GM12892 (cell line): Measurements from ENCODE around the gene TEP1.
A peak's percentile ranks its signal among the peaks of the same experiment; 100 is the strongest.
"Not testable (repeated sequence)": the region's sequence is repeated elsewhere in the genome, so short reads cannot be mapped to it uniquely, and the experiment has no call there.

Source experiments
- DNase-seq: peaks from one replicate; pipeline ENCODE4 v3.0.0; 2011; ENCODE audit not compliant: insufficient read length
- FAIRE-seq: peaks from 2 replicates; lab custom pipeline; 2011; peaks lifted over from hg19 to GRCh38; lab: Jason Lieb, UNC
- POLR2A ChIP-seq: IDR thresholded peaks from 2 replicates; pipeline ENCODE4 v1.6.1; 2011; ENCODE audit warnings: low read depth, low read length, control low read depth
- POLR2AphosphoS5 ChIP-seq: IDR thresholded peaks from 2 replicates; pipeline ENCODE4 v1.6.1; 2011; ENCODE audit warnings: low read depth, low read length, control low read depth
- TAF1 ChIP-seq: IDR thresholded peaks from 2 replicates; pipeline ENCODE4 v1.6.1; 2011; ENCODE audit warnings: low read depth, mild to moderate bottlenecking, control low read depth, low read length, borderline replicate concordance

TEP1 gene

GRCh38 chr14:20377171-20377570 lies 36.1 kb downstream of the TEP1 start:
- no peak for FAIRE-seq
- DNase-seq, result no peak
- TF ChIP-seq POLR2AphosphoS5, result no peak
- TF ChIP-seq POLR2A, result no peak
- TF ChIP-seq TAF1, result no peak

GRCh38 chr14:20376071-20376588 lies 37.2 kb downstream of the TEP1 start:
- FAIRE-seq, result no peak
- TF ChIP-seq POLR2A (no peak), TAF1 (no peak), POLR2AphosphoS5 (no peak)
- no peak for DNase-seq

DNA sequence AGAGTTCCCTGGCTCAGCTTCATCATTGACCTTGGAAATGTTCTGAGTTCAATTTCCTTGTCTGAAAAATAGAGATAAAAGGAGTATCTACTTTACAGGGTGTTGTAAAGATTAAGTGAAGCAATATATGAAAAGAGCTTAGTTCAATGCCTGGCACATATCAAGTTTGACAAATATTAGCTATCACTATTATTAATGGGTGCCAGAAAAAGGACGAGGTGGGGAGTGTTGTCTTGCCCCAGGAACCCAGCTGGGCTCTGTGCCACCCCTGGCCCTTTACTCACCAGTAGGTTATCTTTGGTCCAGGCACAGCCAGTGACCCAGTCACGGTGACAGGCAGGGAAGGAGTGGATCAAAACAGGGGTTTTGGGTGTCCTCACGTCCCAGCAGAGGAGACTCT lies 37.8 kb downstream of the TEP1 start:
- DNase-seq (no peak), FAIRE-seq (no peak)
- no peak for TF ChIP-seq POLR2AphosphoS5
- no peak for TF ChIP-seq POLR2A
- no peak for TF ChIP-seq TAF1

DNA sequence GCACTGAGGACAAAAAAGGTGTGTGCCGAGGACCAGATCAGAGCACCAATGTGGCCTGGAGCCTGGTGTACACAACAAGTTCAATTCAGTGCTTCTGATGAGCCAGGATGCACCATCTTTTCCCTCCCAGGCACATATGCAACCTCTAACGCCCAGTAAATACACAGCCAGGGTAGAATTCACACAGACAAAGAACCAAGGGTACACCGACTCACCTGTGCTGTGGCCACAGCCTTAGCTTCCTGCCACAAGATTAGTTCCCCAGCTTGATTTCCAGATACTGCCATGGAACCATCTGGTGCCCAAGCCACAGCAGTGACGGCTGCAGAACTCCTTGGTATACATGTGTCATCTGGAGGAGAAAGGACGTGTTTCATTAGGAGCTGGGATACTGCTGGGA lies 40.5 kb downstream of the TEP1 start:
- DNase-seq (no peak), FAIRE-seq (no peak)
- TF ChIP-seq POLR2AphosphoS5, result no peak
- no peak for TF ChIP-seq POLR2A
- TF ChIP-seq TAF1, result no peak

DNA sequence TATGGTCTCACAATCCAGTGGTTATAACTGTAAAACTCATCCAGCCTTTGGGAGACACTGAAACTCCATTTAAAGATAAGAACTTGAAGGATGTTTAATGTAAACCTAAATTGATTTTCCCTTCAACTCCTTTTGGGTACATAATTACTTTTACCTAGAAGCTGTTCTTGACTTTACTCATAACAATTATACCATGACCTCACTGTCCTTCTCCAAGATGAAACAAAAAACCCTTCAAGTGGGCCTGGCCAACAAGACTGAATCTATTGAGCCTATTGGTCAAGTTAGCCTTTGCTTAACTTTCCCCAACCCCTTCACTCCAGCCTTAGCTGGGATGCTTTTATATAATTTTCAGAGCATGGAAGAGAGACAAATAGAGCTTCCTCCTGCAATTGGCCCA lies 47.4 kb downstream of the TEP1 start:
- FAIRE-seq (peak; percentile 33), DNase-seq (no peak)
- no peak for TF ChIP-seq POLR2AphosphoS5

- not testable (repeated sequence) for FAIRE-seq, DNase-seq
These were observed 54.8 kb downstream of the TEP1 start for GRCh38 chr14:20358474-20358873.

GRCh38 chr14:20356422-20356821 lies 56.9 kb downstream of the TEP1 start:
- TF ChIP-seq TAF1 (no peak), POLR2A (no peak), POLR2AphosphoS5 (no peak)
- DNase-seq (no peak), FAIRE-seq (no peak)

GRCh38 chr14:20350860-20351259 lies 62.4 kb downstream of the TEP1 start:
- no peak for TF ChIP-seq TAF1
- no peak for TF ChIP-seq POLR2A
- TF ChIP-seq POLR2AphosphoS5, result no peak
- no peak for FAIRE-seq
- no peak for DNase-seq

DNA sequence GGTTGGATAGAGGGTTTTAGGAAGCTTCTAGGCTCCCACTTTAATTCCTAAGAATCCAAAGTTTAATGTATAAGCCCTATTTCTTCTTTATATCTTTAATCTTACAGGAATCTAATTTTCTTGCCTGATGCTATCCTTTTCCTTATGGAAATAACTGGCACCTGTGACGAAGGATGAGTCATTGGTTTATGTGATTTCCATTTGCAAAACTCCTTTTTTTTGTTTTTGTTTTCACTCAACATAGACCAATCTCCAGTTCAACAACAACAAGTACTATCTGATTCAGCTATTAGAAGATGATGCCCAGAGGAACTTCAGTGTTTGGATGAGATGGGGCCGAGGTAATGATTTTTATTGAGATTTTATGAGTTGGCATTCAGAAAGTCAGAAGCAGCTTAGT lies 63.0 kb downstream of the TEP1 start:
- no peak for DNase-seq
- TF ChIP-seq POLR2A (no peak), POLR2AphosphoS5 (no peak), TAF1 (no peak)
- FAIRE-seq, result no peak

DNA sequence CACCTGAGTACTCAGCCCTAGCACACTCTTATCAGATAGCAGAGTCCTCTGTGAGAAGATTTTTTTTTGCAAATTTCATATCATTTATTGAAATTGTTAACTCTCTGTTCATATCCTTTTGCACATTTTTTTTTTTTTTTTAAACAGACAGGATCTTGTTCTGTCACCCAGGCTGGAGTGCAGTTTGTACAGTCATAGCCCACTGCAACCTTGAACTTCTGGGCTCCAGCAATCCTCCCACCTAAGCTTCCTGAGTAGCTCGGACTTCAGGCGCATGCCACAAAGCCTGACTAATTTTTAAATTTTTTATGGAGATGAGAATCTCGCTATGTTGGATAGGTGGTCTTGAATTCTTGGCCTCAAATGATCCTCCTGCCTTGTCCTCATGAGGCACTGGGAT lies 65.6 kb downstream of the TEP1 start:
- no peak for DNase-seq
- no peak for FAIRE-seq

GRCh38 chr14:20346713-20347112 lies 66.6 kb downstream of the TEP1 start:
- DNase-seq (no peak), FAIRE-seq (no peak)
- TF ChIP-seq POLR2AphosphoS5 (no peak), POLR2A (no peak), TAF1 (no peak)

More for the DNA sequence above, 65.6 kb downstream of the TEP1 start:
- TF ChIP-seq POLR2AphosphoS5, result no peak
- no peak for TF ChIP-seq TAF1
- TF ChIP-seq POLR2A, result no peak

- FAIRE-seq, result no peak
- DNase-seq, result no peak
- TF ChIP-seq POLR2AphosphoS5 (no peak), TAF1 (no peak), POLR2A (no peak)
These were observed 67.9 kb downstream of the TEP1 start for GRCh38 chr14:20345366-20345765.

GRCh38 chr14:20343862-20344220 lies 69.5 kb downstream of the TEP1 start:
- DNase-seq, result no peak
- FAIRE-seq, result no peak
- no peak for TF ChIP-seq POLR2A
- no peak for TF ChIP-seq POLR2AphosphoS5
- no peak for TF ChIP-seq TAF1
